ENCODE results near the gene CREB5. TPM values are rescaled to one million over a fixed set of nuclear protein-coding genes. Genes with fewer than 3 reads are reported as not detected.

The CREB5 gene
- total and polyA plus RNA-seq, 8 donors, result 2.5 to 11.5 (median 3.6) TPM

DNA sequence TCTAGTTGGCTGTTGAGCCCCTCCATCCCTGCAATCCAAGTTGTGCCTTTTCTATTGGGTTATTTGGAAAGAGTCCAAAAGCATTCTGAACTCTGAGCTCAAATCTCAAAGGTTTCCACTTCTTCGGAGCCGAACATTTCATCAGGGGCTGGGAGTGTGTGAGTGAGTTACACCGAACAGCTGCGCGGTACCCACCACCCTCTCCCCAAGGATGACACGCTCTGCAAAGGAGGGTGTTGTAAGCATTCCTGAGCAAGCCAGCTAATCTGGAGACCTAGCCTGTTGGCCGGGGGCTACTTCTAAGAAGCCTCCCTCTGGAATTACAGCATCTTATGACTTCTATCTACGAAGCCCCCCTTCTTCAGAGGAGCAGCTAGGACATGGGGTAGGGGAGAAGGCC lies 270.5 kb downstream of the CREB5 start:
- H3K27ac ChIP-seq, result no peak overlapping the region
- TF ChIP-seq, protein P1, sequence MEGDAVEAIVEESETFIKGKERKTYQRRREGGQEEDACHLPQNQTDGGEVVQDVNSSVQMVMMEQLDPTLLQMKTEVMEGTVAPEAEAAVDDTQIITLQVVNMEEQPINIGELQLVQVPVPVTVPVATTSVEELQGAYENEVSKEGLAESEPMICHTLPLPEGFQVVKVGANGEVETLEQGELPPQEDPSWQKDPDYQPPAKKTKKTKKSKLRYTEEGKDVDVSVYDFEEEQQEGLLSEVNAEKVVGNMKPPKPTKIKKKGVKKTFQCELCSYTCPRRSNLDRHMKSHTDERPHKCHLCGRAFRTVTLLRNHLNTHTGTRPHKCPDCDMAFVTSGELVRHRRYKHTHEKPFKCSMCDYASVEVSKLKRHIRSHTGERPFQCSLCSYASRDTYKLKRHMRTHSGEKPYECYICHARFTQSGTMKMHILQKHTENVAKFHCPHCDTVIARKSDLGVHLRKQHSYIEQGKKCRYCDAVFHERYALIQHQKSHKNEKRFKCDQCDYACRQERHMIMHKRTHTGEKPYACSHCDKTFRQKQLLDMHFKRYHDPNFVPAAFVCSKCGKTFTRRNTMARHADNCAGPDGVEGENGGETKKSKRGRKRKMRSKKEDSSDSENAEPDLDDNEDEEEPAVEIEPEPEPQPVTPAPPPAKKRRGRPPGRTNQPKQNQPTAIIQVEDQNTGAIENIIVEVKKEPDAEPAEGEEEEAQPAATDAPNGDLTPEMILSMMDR (IDR thresholded peaks at IDR 0.05), result no peak
- H3K4me1 ChIP-seq, result peaks cover 0 to 13% (median 0%) of the 10 kb centered on the region in 3 donors
- intact Hi-C loops (cut with DNase I), result no loop called here
- no peak overlapping the region for H3K4me3 ChIP-seq
- 80 to 81% methylated on average over 8 of the region's 8 CpGs for WGBS, 2 donors
- no peaks in the 10 kb centered on the region for H3K9me3 ChIP-seq
- DNase-seq, result no peak
- H3K36me3 ChIP-seq, result no peaks in the 10 kb centered on the region
- H3K27me3 ChIP-seq, result no peaks in the 10 kb centered on the region
- no peak for FAIRE-seq
- ATAC-seq, result no peak

DNA sequence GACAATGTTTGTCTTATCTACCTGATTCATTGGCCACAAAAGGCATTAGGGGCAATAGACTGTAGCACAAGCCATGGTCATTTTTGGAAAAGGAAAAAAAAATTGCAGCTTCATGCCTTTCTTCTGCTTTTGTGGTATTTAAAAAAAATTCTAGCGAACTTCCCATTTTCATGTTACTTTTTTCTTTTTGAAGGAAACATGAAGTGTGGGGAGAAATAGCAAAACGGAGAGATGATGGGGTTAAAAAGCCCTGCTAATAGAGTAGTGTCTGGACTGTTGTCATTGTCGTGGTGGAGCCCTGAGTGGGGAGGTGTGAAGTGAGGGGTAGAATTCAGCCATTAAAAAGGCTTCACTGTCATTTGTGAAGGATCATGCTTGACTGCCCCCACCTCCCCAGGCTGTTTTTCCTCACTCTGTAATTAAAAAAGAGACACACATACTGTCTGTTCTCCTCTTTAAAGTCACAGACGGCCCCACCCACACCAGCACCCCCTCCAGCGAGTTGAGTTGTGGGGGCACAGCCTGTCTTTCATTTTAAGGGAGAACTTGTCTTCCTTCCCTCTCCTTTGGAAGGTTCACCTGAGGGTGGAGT lies 272.4 kb downstream of the CREB5 start:
- H3K4me1 ChIP-seq, result peaks cover 0 to 19% (median 0%) of the 10 kb centered on the region in 3 donors
- DNase-seq, result no peak
- no peak for FAIRE-seq
- TF ChIP-seq, protein P1 (IDR thresholded peaks at IDR 0.05), result no peak
- H3K9me3 ChIP-seq, result no peaks in the 10 kb centered on the region
- no peak overlapping the region for H3K4me3 ChIP-seq
- intact Hi-C loops (cut with DNase I), result no loop called here
- no peaks in the 10 kb centered on the region for H3K36me3 ChIP-seq
- ATAC-seq, result no peak
- peak overlapping the region in 3 of 4 donors; percentile 65 to 86 (median 83) for H3K27ac ChIP-seq
- WGBS, 2 donors, result 47 to 60% methylated on average over 5 of the region's 5 CpGs
- H3K27me3 ChIP-seq, result no peaks in the 10 kb centered on the region

DNA sequence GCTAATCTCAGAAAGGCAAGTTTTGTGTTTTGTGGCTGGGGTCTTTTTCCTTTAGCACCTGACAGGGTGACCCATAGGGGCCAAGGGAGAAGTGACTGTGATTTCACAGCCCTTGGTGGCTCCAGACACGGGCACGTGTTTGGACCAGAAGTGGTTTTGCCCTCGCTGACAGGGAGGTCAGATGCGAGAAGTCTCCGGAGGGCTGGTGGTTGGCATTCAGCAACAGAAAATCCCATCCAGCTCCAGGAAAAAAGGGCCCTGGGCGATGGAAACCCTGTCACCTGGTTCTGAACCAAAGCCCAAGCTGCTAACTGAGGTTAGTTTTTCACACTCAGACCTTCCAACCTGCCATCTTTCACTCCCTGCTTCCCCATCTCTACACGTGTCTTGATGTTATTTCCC lies 272.9 kb downstream of the CREB5 start:
- Histone ChIP-seq H3K27me3 (no peaks in the 10 kb centered on the region), H3K4me3 (peak overlapping the region in 1 of 4 donors; percentile 43), H3K36me3 (no peaks in the 10 kb centered on the region), H3K27ac (peak overlapping the region; percentile 9 to 86 (median 74)), H3K9me3 (no peaks in the 10 kb centered on the region), H3K4me1 (peaks cover 0 to 19% (median 0%) of the 10 kb centered on the region in 3 donors)
- TF ChIP-seq, protein P1 (IDR thresholded peaks at IDR 0.05), result no peak
- WGBS, 2 donors, result 46 to 54% methylated on average over 7 of the region's 7 CpGs
- DNase-seq (peak in 3 of 6 donors; percentile 14 to 43 (median 35)), FAIRE-seq (no peak), ATAC-seq (peak; percentile 1 to 20 (median 13))
- intact Hi-C loops (cut with DNase I), result no loop called here

DNA sequence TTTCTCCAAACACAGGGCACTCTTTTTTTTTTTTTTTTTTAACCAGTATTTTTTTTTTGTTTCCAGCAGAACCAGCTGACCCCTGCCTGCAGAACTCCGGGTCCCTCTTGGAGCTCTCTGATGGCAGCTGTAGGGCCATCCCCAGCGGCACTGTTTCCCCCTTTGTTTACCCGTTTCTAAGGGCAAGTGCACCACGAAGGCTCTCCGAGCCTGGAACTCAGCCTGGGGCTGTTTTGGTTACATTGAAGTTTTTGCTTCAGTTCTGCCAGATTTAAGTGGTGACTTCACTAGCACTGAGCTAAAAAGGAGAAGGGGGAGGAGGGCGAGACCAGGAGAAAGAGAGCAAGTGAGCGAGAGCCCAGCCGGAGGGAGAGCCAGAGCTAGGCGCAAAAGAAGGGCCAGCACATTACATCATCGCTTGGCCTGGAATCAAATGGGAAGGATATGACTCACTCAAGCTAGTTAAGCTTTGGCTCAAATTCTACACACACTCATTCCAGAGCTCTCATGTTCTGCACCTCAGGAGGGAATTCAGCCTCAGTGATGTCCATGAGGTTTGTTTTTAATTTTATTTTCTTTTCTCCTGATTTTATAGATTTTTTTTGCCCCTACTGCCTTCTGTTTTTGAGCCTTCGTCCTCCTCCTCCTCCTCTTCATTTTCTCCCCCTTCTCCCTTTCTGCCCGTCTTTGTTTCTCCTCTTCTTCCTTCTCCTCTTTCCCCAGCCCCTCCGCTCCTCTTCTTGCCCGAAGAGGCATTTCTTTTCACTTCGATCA lies 273.5 kb downstream of the CREB5 start:
- TF ChIP-seq, protein P1 (IDR thresholded peaks at IDR 0.05), result no peak
- ATAC-seq (peak; percentile 92 to 97 (median 96)), FAIRE-seq (peak; percentile 98), DNase-seq (peak; percentile 73 to 95 (median 91))
- WGBS, 2 donors, result 10 to 16% methylated on average over 15 of the region's 15 CpGs
- H3K27ac ChIP-seq, result peak overlapping the region; percentile 51 to 86 (median 74)
- H3K27me3 ChIP-seq, result no peaks in the 10 kb centered on the region
- H3K4me1 ChIP-seq, result peaks cover 0 to 19% (median 0%) of the 10 kb centered on the region in 3 donors
- no peaks in the 10 kb centered on the region for H3K9me3 ChIP-seq
- peak overlapping the region in 3 of 4 donors; percentile 6 to 43 (median 24) for H3K4me3 ChIP-seq
- intact Hi-C loops (cut with DNase I), result no loop called here
- no peaks in the 10 kb centered on the region for H3K36me3 ChIP-seq

Measured in pancreas (tissue), 10 donors.